T-helper 2 cell treated with Interferon-gamma antibody and Interleukin-4, amounts not matched to agents 100 ng/mL and 5 ng/mL, for 36 hours (primary cell): ENCODE results near the gene ARSH. TPM values are rescaled to one million over a fixed set of nuclear protein-coding genes. Genes with fewer than 3 reads are reported as not detected.
"Not testable (repeated sequence)": the region's sequence is repeated elsewhere in the genome, so short reads cannot be mapped to it uniquely, and the experiment has no call there.

ENCODE experiments used
- intact Hi-C: fragments of 100-400 bp; cut with micrococcal nuclease; formaldehyde crosslinking; loops from one replicate; pipeline ENCODE4 v1.15.1; 2023
- total RNA-seq: library from RNA; stranded (reverse); gene quantifications from 2 replicates; pipeline ENCODE4 v1.2.3, GENCODE V29; 2022

ARSH gene
- total RNA-seq, result not detected in 2 replicates

- intact Hi-C loops, result no loop called here
Measured at GRCh38 chrX:3006495-3006894, at the start of gene ARSH. TSS of gene ARSH (plus strand) at chrX:3006546. CDS start at chrX:3006613, 67 bp downstream.

GRCh38 chrX:2958199-2958598, 48.1 kb upstream of the ARSH start:
- intact Hi-C loops, result no loop called here

- intact Hi-C loops, result no loop called here
Measured at GRCh38 chrX:2960861-2961515, 45.4 kb upstream of the ARSH start.

- intact Hi-C loops, result no loop called here
Measured at GRCh38 chrX:2962381-2962780, 44.0 kb upstream of the ARSH start.

GRCh38 chrX:2963449-2963848, 42.9 kb upstream of the ARSH start:
- intact Hi-C loops, result not testable (repeated sequence)

- intact Hi-C loops, result not testable (repeated sequence)
Measured at GRCh38 chrX:2963992-2964794, 42.2 kb upstream of the ARSH start.

- intact Hi-C loops, result no loop called here
Measured at GRCh38 chrX:2965965-2966364, 40.4 kb upstream of the ARSH start.

- intact Hi-C loops, result no loop called here
Measured at GRCh38 chrX:2967012-2967411, 39.3 kb upstream of the ARSH start.

GRCh38 chrX:2967584-2967983, 38.8 kb upstream of the ARSH start:
- intact Hi-C loops, result no loop called here

GRCh38 chrX:2967998-2968909, 38.1 kb upstream of the ARSH start:
- intact Hi-C loops, result no loop called here

GRCh38 chrX:2969021-2969420, 37.3 kb upstream of the ARSH start:
- intact Hi-C loops, result no loop called here

GRCh38 chrX:2972391-2972790, 34.0 kb upstream of the ARSH start:
- intact Hi-C loops, result no loop called here

GRCh38 chrX:2974961-2975360, 31.4 kb upstream of the ARSH start:
- intact Hi-C loops, result no loop called here

- intact Hi-C loops, result not testable (repeated sequence)
Measured at GRCh38 chrX:2978639-2979038, 27.7 kb upstream of the ARSH start.

GRCh38 chrX:2984342-2984741, 22.0 kb upstream of the ARSH start:
- intact Hi-C loops, result no loop called here

- intact Hi-C loops, result no loop called here
Measured at GRCh38 chrX:2989565-2989964, 16.8 kb upstream of the ARSH start.

GRCh38 chrX:3010532-3010931, 4.2 kb downstream of the ARSH start:
- intact Hi-C loops, result no loop called here

- intact Hi-C loops, result no loop called here
Measured at GRCh38 chrX:3017492-3017891, 11.1 kb downstream of the ARSH start.

GRCh38 chrX:3024176-3024575, 17.8 kb downstream of the ARSH start:
- intact Hi-C loops, result no loop called here

- intact Hi-C loops, result no loop called here
Measured at GRCh38 chrX:3026074-3026815, 19.9 kb downstream of the ARSH start.

GRCh38 chrX:3029129-3029528, 22.8 kb downstream of the ARSH start:
- intact Hi-C loops, result no loop called here
